ENCODE results near the gene PLK5.
"Not testable (repeated sequence)": the region's sequence is repeated elsewhere in the genome, so short reads cannot be mapped to it uniquely, and the experiment has no call there.

PLK5 gene

DNA sequence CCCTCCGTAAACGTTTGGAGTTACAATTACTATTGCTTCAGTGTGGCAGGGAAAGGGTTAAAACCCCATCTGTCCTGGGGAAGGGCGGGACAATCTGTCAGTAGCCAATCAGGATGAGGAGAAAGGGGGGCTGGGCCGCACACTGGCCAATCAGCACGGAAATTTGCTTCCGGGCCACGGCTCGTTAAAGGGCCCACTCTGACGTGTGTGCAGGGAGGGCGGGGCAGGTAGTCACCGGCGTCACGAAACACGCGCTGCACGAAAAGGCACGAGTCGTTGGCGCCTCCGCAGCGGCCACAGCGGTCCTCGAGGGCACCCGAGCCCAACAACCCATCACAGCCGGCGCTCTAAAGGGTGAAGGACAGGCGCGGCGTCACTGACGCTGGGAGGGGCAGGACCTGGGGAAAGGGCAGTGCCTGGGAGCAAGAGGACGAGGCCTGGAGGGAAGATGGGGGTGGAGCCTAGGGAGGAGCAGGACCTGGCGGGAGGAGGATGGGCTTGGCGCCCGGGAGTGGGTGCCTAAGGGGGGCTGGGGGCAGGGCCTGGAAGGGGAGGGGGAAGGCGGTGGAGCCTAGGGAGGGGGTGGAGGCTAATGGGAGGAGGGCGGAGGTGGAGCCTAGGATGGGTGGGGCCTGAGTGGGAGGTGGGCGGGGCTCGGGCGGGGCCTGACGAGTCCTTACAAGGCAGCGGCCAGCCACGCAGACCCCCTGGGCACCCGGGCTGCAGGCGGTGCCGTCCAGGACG, 15.9 kb upstream of the PLK5 start:
- peak; percentile 96 for DNase-seq

DNA sequence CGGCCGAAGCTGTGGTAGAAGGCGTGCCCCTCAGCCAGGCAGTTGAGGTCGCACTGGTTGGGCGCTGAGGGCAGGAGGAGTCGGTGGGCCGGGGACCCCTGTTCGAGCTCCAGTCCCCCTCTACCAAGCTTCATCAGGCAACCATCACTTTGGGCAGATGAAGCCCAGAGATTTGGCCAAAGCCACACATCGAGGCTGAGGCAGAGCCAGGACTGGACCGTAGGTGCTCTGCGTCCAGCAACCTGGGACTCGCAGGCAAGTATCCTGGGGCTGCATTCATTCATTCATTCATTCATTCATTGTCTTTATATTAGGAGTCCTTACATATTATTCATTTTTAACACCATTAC, 15.4 kb upstream of the PLK5 start:
- no peak for DNase-seq

DNA sequence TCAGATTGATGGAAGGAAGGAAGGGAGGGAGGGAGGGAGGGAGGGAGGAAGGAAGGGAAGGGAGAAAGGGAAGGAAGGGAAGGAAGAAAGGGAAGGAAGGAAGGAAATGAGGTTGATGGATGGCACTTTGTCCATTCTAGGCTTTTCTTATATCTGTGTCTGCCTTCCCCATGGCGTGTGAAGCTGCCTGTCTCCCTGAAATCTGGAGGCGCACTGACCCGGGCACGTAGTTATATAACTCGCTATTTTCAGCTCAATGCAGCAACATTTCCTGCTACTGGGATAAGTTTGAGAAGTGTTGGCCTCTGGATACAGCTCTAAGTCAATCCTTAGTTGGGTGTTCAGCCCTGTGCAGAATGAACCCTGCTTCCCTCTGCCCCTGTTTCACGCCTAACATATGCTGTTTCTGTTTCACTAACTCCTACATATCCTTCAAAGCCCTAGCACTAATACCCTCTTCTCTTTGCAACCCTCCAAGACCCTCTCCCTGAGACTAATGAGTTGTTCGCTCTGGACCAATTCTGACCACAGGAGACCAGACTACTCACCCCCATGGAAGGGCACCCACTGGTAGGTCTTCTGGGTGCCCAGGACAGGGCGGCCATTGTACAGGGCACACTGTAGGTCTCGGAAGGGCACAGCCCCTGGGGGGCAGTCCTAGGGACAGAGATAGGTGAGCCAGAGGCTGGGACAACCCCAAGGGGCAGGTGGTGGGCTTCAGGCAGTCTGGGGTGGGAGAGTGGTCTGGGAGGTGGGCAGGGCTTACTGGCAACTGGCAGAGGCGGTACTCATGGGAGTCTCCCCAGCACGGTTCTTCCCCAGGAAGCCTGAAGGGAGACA, 14.1 kb upstream of the PLK5 start:
- no peak for DNase-seq

DNA sequence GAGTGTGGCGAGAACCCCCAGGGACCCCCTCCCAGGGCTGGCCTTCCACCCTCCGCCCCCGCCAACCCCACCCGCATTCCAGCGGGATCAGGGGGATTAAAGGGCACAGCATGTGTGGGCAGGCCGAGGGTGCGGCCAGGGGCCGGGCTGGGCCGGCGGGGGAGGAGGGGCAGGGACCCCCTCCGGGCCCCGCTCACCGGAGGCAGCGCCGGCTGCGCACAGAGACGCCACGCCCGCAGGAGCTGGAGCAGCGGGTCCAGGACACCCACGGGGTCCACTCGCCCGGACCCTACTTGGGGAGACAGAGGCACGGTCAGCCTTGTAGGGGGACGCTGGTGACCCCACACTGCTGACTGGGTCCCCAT, 13.5 kb upstream of the PLK5 start:
- no peak for DNase-seq

DNA sequence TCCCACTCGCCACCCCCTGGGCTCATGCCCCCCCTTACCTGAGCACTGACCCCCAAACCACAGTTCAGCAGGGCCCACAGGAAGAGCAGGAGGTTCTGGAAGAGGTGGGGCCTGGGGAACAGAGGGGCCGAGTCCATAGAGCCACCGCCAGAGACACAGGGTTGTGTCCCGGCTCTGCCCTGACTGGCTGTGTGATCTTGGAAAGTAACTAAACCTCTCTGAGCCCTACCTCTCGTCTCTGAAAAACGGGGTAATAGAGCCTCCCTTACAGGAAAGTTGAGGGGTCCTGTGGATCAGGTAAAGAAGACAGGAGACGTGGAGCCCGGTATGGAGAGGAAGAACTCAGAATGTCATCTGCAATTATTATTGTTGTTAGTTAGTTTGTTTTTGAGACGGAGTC, 13.1 kb upstream of the PLK5 start:
- DNase-seq, result no peak

DNA sequence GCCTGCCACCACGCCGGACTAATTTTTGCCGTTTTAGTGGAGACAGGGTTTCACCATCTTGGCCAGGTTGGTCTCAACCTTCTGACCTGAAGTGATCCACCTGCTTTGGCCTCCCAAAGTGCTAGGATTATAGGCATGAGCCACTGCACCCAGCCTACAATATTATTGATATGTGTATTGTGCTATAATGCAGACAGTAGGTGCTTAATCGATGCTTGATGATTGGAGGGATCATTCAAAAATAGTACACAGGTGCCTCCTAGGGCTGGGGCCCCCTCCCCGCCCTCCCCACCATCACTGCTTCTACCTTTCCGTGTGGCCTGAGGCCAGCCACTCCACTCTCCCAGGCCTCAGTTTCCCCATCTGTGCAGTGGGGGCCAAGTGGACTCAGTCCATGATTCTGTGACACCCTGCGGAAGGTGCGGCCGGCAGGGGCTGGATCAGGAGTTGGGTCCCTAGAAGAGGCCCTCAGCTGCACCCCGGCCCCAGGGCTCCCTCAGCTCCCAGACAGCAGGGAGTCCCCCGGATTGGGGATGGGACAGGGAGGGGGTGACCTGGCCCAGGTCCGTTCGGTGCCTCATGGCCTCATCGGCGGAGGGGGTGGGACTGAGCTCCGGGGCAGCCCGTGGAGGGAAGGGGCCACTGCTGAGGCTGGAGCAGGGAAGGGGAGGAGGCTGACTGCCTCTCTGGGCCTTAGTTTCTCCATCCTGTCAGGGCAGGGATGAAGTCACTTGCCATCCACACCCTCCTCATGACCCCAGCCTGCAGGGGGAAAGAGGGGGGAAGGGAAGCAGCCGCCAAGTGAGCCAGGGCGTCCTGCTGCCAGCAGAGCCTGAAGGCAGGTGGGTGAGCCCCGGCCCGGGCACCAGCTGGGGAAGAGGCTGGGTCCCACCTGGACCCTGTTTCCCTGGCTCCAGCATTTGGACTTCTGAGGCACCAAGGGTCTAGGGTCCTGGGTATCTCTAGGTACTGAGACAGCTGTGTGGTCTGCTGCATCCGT, 12.3 kb upstream of the PLK5 start:
- no peak for DNase-seq

DNA sequence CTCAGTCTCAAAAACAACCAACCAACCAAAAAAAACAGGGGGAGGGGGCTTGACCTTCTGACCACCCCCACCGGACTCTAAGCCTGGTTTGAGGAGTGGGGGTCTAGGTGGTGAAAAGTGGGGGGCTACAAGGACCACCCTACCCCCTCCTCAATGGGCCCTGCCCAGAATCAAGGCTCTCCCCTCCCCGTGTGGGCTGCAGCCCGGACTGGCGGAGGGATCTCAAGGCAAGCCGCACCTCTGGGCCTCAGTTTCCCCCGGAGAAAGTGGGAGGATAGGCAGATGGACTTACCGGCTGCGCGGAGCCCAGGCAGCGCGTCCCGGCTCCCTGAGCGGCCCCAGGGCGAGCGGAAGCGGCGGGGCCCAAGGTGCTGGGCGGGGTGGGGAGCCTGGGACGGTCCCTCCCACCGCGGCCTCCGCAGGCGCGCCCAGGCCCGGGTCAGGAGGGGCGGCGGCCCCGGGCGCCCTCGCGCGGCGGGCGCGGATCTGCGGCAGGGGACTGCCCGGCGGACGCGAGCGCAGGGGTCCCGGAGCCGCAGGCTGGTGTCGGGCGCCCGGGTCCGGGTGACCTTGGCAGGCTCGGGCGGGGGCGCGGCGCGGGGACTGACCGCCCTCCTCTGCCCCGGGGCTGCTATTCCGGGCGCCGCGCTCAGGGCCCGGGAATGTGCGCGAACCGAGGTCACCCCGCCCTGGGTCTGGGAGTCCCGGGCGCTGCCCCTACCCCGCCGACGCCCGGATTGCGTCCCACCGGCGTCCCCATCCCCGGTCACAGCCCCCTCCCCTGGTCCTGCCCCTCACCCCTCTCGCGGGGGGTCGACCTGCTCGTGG, 11.0 kb upstream of the PLK5 start, which contains the start of gene ADAMTSL5:
TSS of gene ADAMTSL5 (minus strand) at position 349 of the 828 bp plus-strand sequence. CDS start 2,076 bp downstream, outside the sequence.
- peak; percentile 67 for DNase-seq

DNA sequence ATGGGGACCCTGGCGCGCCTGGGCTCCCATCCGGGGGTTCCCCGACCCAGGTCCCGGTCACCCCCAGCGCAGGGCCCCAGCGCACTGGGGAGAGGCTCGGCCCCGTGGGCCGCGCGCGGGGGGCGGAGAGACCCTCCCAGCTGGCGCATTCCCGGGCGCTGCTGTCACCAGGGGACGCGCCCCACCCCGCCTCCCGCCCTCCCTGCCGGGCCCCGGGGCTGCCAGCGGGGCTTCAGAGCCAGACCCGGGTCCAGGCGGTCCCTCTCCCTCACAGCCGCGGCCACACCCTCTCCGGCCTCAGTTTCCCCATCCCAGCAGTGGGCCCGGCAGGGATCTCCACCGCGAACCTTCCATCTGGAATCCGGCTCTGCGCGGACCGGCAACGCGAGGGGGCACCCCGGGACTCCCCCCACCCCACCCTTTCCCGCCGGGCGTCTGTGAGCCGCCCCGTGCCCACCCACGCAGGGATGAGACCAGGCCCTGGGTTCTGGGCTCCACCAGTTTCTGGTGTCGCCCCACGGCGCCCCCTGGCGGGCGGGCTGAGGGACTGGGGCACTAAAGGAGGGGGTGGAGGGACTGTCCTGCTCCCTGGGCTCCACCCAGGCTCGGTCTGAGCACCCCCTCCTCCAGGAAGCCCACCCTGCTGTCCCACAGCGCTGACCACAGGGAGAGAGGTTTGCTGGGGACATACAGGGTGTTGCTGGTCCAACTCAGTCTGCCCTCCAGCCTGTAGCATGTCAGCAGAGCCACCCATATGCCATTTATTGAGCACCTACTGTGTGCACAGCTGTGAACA, 10.2 kb upstream of the PLK5 start:
- peak; percentile 70 for DNase-seq

DNA sequence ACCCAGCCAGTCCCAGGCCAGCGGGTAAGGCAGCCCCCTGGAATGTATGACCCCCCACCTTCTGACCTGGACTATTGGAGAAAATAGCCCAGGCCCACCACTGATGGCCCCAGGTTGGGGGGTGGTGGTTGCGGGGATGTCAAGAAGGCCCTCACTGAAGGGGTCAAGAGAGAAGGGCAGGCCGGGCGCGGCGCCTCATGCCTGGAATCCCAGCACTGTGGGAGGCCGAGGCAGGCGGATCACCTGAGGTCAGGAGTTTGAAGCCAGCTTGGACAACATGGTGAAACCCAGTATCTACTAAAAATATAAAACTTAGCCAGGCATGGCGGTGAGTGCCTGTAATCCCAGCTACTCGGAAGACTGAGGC, 9.6 kb upstream of the PLK5 start:
- no peak for DNase-seq

DNA sequence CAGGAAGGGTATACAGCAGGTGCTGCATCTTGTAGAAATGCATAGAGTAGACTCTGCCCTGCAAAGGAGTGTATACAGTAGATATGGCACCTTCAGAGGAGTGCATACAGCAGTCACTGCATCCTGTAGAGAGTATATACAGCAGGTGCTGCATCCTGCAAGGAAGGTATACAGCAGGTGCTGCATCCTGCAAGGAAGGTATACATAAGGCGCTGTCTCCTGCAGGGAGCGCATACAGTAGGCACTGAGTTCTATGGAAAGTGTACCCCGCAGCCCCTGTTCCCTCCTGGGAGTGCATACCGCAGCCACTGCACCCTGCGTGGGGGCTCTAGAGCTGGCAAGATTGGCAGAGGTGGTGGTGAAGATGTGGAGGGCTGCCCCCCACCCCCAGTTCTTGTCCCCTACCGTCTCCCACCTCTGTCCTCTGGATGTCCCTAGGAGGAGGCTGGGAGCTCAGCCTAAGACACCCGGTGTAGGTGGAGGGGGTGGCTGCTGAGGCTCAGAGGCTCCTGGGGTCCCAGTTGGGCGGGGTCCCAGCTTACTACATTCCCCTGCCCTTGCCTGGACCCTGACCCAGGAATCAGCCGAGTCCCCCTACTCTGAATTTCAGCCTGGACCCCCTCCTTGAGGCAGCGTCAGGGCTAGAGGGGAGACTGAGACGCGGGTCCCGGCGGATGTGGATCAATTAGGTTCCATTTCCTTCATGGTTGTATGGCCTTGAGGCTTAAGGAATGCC, 8.7 kb upstream of the PLK5 start:
- DNase-seq, result no peak

DNA sequence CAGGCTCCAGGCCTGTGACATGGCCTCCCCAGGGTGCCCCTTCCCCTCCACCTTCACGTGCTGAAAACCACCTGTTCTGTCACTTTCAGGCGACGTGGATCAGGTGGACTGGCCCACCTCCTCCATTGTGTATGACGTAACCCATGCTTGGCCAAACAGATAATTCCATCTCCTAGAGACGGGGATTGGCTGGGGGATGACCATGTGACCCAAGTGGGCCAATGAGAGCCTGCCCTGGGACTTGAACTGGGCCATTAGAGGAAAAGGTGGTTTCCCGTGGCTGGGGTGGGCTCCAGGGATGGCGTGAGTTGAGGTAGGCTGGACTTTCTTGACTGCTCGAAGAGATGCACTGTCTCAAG, 7.5 kb upstream of the PLK5 start:
- DNase-seq, result no peak

DNA sequence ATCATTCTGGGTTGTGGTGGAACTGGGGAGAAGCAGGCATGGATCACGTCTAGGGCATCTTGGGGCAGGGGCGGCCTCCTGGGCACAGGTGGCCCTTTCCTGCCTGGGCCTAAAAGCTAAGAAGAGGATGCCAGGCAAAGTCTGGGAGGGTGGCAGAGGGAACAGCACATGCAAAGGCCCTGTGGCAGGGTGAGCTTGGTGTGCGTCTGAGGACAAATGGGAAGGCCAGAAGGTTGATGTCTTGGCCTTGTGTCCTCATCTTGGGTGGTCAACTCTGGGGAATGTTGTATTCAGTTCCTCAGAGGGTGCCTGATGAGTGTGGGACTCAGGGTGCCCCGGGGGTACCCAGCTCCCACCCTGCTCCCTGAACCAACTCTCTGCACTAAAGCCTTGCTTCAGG, 5.4 kb upstream of the PLK5 start:
- DNase-seq, result no peak

DNA sequence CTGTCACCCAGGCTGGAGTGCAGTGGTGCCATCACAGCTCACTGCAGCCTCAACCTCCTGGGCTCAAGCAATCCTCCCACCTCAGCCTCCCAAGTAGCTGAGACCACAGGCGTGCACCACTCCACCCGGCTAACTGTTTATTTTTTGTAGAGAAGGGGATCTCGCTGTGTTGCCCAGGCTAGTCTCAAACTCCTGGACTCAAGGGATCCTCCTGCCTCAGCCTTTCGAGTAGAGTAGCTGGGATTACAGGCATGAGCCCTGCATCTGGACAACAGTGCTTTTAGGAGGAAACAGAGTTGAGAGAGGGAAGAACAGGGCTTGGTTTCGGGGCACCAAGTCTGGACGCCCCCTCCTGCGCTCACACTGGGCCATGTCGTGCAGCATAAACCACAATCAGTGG, 4.1 kb upstream of the PLK5 start:
- not testable (repeated sequence) for DNase-seq

DNA sequence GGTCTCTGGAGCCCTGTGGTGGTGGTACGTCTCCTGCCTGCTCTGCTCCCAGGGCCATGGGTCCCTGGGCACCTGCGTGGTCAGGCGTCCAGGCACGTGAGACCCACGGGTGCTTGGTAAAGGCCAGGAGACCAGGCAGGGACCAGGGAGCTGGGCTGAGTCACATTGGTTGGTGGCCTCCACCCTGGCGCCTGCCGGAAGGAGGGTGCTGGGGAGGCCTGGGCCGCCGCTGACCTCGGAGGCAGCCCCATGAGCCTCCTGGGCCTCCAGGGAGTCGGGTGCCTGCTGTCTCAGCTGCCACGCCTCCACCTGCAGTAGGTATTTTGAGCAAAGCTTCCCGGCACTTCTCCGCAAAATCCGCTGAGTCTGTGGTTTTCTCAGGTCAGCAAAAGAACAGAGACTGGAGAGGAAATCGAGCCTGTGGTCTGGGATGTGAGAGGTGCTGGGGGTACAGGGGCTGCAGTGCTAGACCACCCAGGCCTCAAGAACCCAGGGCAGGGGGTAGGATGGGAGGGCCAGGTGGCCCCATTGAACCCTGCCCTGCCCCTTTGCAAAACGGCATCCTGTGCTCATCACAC, 3.6 kb upstream of the PLK5 start:
- no peak for DNase-seq

DNA sequence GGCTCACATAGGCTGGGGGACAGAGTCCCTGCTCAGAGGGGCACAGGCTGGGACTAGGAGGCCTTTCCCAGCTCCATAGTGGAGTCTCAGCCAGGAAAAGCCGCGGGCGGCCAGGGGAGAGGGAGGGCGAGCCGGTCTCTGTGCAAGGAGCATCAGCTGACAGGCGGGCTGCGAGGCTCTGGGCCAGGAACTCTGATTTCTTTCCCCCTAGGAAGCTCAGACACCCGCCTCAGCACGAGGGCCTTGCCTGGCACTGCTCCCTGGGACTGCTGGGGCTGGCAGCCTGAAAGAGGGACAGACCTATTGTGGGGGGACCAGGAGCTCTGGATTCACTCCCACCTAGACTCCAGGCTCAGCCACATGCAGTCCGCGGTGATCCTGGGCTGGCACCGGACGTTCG, 2.2 kb upstream of the PLK5 start:
- no peak for DNase-seq

DNA sequence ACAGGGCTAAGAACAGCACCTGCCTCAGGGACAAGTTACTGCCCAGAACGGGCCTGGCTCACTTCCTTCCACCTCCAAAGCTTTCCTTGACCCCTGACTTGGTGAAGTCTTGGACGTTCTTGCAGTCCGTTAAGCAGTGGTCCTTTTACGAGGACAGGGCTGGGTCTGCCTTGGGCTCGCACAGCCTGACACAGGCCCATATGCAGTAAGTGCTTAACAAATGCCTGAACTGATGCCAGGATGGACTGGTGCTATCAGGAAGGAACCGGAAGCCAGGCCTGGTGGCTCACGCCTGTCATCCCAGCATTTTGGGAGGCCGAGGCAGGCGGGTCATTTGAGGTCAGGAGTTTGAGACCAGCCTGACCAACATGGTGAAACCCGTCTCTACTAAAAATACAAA, 1.8 kb upstream of the PLK5 start:
- no peak for DNase-seq

DNA sequence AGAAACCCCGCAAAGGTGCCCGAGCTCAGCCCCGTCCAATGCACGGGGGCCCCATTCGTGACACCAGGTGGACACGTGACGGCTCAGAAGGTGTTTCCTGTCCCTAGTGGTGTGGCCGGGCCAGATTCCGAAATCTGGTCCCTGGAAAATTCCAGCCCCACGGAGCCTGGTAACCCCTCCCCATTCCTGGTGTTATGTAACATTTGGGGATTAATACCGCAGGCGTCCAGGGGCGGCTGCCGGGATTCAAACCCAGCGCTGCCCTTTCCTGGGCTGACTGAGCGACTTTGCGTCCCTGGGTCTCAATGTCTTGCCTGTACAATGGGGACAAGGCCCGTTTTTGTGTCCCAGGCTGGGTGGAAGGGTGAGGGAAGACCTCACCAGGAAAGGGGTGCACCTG, 1.0 kb upstream of the PLK5 start:
- no peak for DNase-seq

DNA sequence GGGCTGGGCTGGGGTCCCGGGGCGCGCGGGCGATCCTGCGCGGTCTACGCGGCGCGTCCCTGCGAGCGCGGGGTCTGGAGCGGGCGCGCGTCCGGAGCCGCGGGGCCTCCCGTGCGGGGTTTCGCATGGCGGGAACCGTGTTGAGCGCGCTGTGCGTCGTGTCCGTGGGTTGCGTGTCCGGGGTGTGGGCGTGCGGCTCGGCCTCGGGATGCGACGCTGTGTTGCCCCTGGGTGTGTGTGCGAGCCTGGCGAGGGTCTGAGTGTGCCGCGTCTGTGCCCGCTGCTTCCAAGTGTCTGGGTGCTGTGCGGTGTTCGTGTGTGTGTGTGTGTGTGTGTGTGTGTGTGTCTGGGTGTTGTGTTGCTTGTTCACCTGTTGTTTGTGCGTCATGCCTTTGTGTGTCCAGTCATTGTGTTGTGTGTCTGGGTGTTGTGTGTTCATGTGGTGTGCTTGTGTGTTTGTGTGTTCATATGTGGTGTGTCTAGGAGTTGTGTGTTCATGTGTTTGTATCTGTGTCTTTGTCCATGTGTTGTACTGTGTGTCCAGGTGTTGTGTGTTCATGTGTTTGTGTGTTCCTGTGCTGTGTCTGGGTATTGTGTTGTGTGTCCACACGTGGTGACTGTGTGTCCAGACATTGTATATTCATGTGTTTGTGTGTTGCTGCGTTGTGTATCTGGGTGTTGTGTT, 552 bp downstream of the PLK5 start:
- DNase-seq, result no peak

DNA sequence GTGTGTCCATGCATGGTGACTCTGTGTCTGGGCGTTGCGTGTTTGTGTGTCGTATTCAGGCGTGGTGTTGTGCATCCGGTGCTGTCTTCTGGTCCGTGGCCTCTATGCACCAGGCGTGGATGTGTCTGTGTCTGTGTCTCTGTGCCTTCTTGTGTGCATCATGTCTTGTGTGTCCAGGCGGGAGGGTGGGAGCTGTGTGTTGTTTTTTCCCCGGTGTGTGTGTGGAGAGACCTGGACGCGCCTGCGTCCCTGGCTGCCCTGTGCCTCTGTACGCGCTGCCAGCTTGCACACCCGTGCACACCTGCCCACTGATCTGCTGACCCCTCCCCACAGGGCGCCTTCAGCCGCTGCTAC, 1.1 kb downstream of the PLK5 start:
- no peak for DNase-seq

DNA sequence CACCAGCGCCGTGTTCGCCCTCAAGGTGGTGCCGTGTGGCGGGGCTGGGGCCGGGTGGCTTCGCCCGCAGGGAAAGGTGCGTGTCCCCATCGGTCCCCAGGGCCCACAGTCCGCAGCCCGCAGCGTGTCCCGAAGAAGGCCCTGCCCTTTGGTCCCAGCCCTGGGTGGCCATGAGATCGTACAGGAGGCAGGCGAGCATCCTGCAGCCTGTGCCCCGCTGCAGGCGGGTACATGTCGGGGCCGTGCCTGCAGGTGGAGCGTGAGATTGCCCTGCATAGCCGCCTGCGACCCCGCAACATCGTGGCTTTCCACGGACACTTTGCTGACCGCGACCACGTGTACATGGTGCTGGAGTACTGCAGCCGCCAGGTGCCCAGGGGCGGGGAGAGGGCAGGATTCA, 1.5 kb downstream of the PLK5 start:
- DNase-seq, result no peak
